Measurements from ENCODE around the gene ACAA2.

ACAA2 gene, protein sequence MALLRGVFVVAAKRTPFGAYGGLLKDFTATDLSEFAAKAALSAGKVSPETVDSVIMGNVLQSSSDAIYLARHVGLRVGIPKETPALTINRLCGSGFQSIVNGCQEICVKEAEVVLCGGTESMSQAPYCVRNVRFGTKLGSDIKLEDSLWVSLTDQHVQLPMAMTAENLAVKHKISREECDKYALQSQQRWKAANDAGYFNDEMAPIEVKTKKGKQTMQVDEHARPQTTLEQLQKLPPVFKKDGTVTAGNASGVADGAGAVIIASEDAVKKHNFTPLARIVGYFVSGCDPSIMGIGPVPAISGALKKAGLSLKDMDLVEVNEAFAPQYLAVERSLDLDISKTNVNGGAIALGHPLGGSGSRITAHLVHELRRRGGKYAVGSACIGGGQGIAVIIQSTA

DNA sequence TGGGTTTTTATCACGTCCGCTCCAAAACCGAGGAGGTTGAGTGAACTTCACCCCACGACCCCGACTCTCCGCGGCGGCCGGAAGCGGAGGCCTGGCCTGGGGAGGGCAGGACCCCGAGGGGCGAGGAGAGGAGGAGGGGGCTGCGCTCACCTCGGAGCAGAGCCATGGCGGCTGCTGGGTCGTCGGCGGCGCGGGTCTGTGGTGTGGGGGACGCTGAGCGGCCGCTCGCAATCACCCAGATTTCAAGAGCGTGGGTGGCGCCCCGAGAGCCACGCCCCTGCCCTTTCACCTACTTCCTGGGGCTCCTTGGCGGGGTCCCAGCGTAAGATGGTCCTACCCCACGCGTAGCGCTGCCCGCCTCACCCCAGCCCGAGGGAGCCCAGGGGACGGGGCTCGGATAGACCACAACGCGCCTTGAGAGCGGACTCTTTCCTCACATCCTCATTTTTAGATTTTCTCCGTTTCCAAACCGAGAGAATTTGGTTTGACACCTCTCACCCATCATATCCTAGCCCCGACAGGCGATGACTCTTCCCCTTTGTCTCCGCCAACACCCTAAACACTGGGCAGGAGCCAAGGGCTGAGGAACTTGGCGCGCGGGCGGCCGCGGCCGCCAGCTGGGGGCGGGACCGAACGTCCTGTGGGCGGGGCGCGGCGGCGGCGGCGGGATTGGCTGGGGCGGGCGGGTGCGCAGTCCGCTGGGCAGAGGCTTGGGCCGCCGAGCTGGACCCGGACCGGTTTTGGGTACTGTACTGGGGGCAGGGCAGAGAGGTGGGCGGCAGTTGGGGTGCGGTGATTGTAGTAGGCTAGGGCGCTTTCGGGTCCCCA, at the start of gene ACAA2:
TSS of gene ACAA2 (minus strand) at position 215 of the 828 bp plus-strand sequence. CDS start at position 166, 49 bp downstream.
- peak; percentile 77 for DNase-seq

DNA sequence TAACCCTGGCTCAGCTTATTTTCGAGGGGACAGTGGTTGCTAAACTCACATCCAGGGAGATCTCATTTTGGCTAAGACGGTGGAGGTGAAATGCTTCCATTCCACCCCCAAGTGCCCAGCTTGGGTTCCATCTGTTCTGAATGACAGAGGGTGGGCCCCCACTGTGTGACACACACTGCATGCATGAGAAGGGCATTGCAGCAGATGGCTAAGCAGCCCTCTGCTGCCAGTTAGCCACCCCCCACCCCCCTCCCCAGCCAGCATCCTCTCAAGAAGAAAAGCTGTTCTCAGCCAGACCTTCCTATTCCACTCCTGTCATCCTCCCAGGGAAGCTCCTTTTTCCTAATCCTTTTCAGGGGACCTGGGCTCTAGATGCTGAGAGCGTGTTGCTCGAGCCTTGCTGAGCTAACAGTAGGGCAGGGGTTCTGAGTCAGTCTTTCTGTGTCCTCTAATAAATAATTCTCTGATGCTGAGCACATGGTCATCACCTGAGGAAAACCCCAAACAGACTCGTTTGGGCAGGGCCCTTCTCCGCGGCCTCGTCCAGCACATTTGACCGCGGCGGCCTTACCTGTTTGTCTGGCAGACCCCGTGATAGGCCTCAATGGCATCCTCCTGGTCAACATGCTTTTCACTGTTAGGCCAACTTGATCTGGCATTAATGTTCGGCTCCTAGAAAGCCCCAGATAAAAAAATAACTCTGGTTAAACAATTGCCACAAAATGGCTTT, 49.5 kb upstream of the ACAA2 start:
- DNase-seq = no peak

- no peak for DNase-seq
Measured at GRCh38 chr18:49861659-49862058, 48.3 kb upstream of the ACAA2 start.

- DNase-seq = no peak
Measured at GRCh38 chr18:49859725-49860124, 46.4 kb upstream of the ACAA2 start.

DNA sequence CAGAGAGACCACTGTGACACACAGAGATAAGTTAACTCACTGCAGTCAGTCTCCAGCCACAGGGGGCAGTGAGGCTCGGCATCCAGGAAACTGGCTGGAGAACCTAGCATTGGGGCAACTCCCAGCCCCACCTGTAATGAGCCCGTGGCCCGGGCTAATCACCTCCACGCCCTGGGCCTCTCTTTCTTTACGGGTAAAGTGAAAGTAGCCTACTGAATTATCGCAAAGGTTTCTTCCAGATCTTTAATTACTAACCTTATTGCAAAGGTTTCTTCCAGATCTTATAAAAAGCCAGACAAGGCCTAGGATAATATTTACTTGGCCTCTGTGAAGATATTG, 45.7 kb upstream of the ACAA2 start:
- no peak for DNase-seq

GRCh38 chr18:49858309-49859020, 45.1 kb upstream of the ACAA2 start:
- peak; percentile 27 for DNase-seq

- no peak for DNase-seq
Measured at GRCh38 chr18:49857708-49858107, 44.4 kb upstream of the ACAA2 start.

GRCh38 chr18:49856496-49856895, 43.2 kb upstream of the ACAA2 start:
- DNase-seq = no peak

DNA sequence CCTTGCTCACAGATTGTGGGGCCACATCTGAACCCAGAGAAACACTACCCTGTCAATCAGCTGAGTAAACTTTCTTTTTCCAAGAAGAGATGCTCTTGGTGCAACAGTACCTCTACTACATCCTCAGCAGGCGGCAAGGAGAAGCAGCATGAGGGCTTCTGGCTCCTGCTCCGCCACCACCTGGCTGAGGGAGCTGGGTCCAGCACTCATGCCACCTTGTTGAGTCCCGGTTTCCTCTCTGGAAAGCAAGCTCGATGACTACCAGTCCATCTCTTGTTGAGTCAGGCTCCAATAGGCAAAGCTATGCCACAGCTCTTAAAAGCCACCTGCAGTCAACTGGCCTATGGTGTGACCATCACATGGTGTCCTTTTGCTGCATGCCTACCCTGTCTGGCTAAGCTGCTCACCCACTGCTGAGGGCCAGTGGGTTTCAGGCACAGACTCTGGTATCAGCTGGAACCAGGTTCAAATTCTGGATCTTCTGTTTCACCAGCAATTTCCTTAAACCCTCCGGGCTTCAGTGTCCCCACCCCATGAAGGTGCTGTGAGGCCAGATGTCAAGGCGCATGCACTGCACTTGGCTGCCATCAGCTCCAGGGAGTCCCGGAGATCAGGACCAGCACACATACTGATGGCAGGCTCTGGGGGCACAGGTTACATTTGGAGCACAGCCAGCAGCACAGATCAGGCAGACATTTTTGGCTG, 42.5 kb upstream of the ACAA2 start:
- no peak for DNase-seq

DNA sequence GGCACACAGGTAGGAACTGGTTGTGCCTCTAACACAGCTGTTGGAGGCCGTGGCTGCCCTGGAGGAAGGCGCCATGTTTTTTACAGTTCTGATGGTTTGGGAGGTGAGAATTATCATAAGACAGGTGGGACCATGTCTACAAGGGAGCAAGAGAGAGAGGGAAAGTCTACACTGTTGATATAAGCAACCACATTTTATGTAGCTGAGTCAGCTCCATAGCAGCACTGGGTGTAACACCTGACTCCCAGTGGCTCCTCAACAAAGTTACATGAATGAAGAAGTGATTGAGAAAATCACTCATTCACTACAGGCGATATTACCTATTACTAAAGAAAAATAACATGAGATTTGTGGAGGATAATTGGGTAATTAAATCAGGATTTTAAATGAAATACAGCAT, 41.3 kb upstream of the ACAA2 start:
- no peak for DNase-seq

GRCh38 chr18:49853436-49853835, 40.1 kb upstream of the ACAA2 start:
- no peak for DNase-seq

DNA sequence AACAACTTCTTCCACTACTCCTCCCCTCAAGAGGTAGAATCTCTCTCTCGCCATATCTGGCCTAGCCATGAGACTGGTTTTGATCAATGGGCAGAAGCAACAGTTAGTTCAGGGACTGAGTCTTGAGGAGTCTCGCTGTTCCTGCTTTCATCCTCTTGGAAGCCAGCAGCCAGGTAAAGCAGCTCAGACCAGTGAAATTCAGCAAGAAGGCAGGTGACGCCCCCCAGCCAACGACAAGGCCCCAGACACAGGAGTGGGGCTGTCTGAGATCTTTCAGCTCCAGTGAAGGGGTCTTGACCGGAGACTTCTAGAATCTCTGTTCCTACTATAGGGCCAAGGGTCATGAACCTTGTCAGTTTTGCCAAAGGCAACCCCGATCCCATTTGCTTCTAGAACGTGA, 39.7 kb upstream of the ACAA2 start:
- no peak for DNase-seq

- peak; percentile 32 for DNase-seq
Measured at GRCh38 chr18:49851624-49852023, 38.3 kb upstream of the ACAA2 start.

DNA sequence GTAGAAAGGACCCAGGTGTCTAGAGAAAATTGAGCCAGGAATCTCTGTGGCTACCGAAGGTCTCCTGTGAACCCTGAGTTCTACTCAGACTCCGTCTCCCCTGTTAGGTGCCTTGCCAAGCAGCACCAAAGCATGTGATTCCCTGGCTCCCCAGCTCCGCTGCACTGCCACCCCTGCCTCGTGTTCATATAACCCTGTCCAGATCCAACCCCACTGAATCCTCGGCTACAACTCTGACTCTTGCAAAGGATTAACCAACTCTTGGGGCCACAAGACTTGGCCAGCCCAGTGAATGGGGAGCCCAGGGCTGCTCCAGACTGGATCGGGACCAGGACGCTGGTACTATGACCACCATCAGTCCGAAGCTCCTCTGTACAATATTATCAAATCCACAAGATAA, 37.3 kb upstream of the ACAA2 start:
- DNase-seq = no peak

- peak; percentile 97 for DNase-seq
Measured at GRCh38 chr18:49849331-49850217, 36.2 kb upstream of the ACAA2 start.

GRCh38 chr18:49848115-49848514, 34.8 kb upstream of the ACAA2 start:
- DNase-seq = no peak

DNA sequence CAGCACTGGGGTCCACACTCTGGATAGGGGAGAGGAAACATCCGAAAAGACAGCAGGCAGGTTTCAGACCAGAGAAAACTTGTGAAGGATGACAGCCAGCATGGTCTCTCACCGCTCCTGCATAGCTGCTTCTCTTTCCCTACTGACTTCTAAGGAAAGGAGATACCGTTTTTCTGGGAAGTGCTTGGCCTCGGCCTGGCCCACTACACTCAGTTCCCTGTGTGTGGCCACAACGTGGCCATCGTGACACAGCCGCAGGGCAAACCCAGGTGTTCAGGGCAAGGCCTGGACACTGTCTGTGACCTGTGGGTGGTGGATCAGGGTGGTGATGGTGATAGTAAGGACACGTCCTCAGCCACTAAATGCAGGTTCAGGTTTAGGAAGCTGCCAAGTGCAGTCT, 34.2 kb upstream of the ACAA2 start:
- no peak for DNase-seq

GRCh38 chr18:49846718-49847470, 33.6 kb upstream of the ACAA2 start:
- DNase-seq = peak; percentile 83

- DNase-seq = peak; percentile 57
Measured at GRCh38 chr18:49846361-49846662, 33.0 kb upstream of the ACAA2 start.

- peak; percentile 57 for DNase-seq
Measured at GRCh38 chr18:49845629-49846360, 32.5 kb upstream of the ACAA2 start.
